Gastroesophageal sphincter (tissue), 3 donors: ENCODE data around the gene SLC16A9.

Experiments
- POLR2AphosphoS5 ChIP-seq: sonication (generic); formaldehyde crosslinking; IDR thresholded peaks from one replicate; pipeline ENCODE4 v1.6.1; 2017; ENCODE audit warnings: antibody characterized with exemption
- TF ChIP-seq, protein P1 (sequence below), 4 experiments: fragments of 200-600 bp in 2 of 4; fragments of 450-650 bp in 2 of 4; sonication (generic) in 1 of 4; IDR thresholded peaks; one replicate each; pipeline ENCODE4 v1.5.1; 2017 to 2019; ENCODE audit warnings: antibody characterized with exemption in 4 of 4, mild to moderate bottlenecking in 2 of 4, moderate library complexity in 2 of 4

DNA sequence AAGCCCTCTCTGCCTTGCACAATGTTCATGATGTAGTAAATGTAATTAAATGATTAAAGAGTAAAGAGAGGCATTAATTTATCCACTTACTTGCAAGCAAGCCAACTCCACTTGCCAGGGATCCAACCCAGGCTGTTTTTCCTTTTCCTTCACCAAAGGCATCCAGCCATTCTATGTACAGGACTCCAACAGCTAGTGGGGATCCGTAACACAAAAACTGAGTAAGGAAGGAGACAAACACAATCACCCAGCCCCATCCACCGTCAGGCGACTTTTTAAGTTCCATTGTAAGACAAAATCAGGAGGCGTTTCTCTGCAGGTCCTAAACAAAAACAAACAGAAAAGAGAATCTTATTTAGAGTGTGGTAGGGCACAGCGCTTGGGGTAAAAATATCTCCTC lies 25.6 kb downstream of the SLC16A9 start:
- TF ChIP-seq, protein P1, sequence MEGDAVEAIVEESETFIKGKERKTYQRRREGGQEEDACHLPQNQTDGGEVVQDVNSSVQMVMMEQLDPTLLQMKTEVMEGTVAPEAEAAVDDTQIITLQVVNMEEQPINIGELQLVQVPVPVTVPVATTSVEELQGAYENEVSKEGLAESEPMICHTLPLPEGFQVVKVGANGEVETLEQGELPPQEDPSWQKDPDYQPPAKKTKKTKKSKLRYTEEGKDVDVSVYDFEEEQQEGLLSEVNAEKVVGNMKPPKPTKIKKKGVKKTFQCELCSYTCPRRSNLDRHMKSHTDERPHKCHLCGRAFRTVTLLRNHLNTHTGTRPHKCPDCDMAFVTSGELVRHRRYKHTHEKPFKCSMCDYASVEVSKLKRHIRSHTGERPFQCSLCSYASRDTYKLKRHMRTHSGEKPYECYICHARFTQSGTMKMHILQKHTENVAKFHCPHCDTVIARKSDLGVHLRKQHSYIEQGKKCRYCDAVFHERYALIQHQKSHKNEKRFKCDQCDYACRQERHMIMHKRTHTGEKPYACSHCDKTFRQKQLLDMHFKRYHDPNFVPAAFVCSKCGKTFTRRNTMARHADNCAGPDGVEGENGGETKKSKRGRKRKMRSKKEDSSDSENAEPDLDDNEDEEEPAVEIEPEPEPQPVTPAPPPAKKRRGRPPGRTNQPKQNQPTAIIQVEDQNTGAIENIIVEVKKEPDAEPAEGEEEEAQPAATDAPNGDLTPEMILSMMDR (IDR thresholded peaks at IDR 0.05) = no peak
- no peak for TF ChIP-seq POLR2AphosphoS5
